D721Med (cell line): ENCODE data around the gene HOXC11.

Experiments used
- DNase-seq: peaks from one replicate; pipeline ENCODE4 v3.0.0; 2011; ENCODE audit warnings: low spot score; ENCODE audit not compliant: insufficient read length
- FAIRE-seq: peaks from 2 replicates; lab custom pipeline; 2011; peaks lifted over from hg19 to GRCh38; lab: Jason Lieb, UNC
- CTCF ChIP-seq: IDR thresholded peaks from 2 replicates; pipeline ENCODE4 v1.5.1; 2012; ENCODE audit warnings: mild to moderate bottlenecking, control low read depth; ENCODE audit not compliant: insufficient read depth; ENCODE audit errors: missing control alignments

HOXC11 gene

GRCh38 chr12:53955776-53956250 lies 17.1 kb upstream of the HOXC11 start:
- no peak for DNase-seq
- no peak for FAIRE-seq
- TF ChIP-seq CTCF: no peak

- TF ChIP-seq CTCF: no peak
- FAIRE-seq (no peak), DNase-seq (no peak)
These were observed 16.6 kb upstream of the HOXC11 start for GRCh38 chr12:53956251-53956887.

- FAIRE-seq: no peak
- no peak for TF ChIP-seq CTCF
These were observed 15.9 kb upstream of the HOXC11 start for GRCh38 chr12:53956914-53957536.

GRCh38 chr12:53958128-53958527 lies 14.8 kb upstream of the HOXC11 start:
- FAIRE-seq (no peak), DNase-seq (no peak)
- TF ChIP-seq CTCF: no peak

More at GRCh38 chr12:53956914-53957536, 15.9 kb upstream of the HOXC11 start:
- no peak for DNase-seq

- FAIRE-seq (no peak), DNase-seq (no peak)
- no peak for TF ChIP-seq CTCF
These were observed 13.6 kb upstream of the HOXC11 start for GRCh38 chr12:53959314-53959713.

- no peak for DNase-seq
- TF ChIP-seq CTCF: no peak
- FAIRE-seq: no peak
These were observed 12.5 kb upstream of the HOXC11 start for GRCh38 chr12:53960187-53961024.
